HAP-1 (cell line): ENCODE data around the gene LTBP3.

Source experiments
- DNase-seq, 2 experiments: peaks; one replicate each; pipeline ENCODE4 v3.0.0-alpha.2; 2016 to 2020; ENCODE audit warnings: low spot score in 2 of 2
- H3K27me3 ChIP-seq: fragments of 250-450 bp; sonication (Bioruptor Pico); 2 replicates; pipeline ENCODE4 v1.5.1; 2020; ENCODE audit warnings: low read depth, mild to moderate bottlenecking, moderate library complexity
- H3K36me3 ChIP-seq: fragments of 250-450 bp; sonication (Bioruptor Pico); replicated peaks from 2 replicates; pipeline ENCODE4 v1.5.1; 2020; ENCODE audit warnings: mild to moderate bottlenecking
- H3K4me1 ChIP-seq: fragments of 250-450 bp; sonication (Bioruptor Pico); 2 replicates; pipeline ENCODE4 v1.5.1; 2020; ENCODE audit warnings: mild to moderate bottlenecking
- H3K4me3 ChIP-seq: fragments of 250-450 bp; sonication (Bioruptor Pico); 2 replicates; pipeline ENCODE4 v1.5.1; 2020; ENCODE audit warnings: mild to moderate bottlenecking, moderate library complexity
- H3K9me3 ChIP-seq: fragments of 250-450 bp; sonication (Bioruptor Pico); 2 replicates; pipeline ENCODE4 v1.5.1; 2020; ENCODE audit warnings: mild to moderate bottlenecking, moderate library complexity
- in situ Hi-C: fragments of 300-500 bp; cut with MboI; formaldehyde crosslinking; loops from 3 replicates; pipeline ENCODE4 v1.14.3; 2020; ENCODE audit warnings: low sequenced_read_pairs, inconsistent platforms, mixed read lengths

The LTBP3 gene

GRCh38 chr11:65559951-65560537 is 1.9 kb upstream of the LTBP3 start:
- Histone ChIP-seq H3K4me3 (no peak overlapping the region), H3K27me3 (no peaks in the 10 kb centered on the region), H3K4me1 (peaks cover 17% of the 10 kb centered on the region), H3K36me3 (no peaks in the 10 kb centered on the region), H3K9me3 (no peaks in the 10 kb centered on the region)
- in situ Hi-C loops = no loop called here
- no peak for DNase-seq

- H3K4me3 ChIP-seq = no peak overlapping the region
- no peak for DNase-seq
These were observed 1.4 kb upstream of the LTBP3 start for GRCh38 chr11:65559535-65559934.

GRCh38 chr11:65558930-65559509 is 861 bp upstream of the LTBP3 start:
- DNase-seq = no peak
- no peaks in the 10 kb centered on the region for H3K9me3 ChIP-seq
- peak overlapping the region; percentile 38 for H3K4me3 ChIP-seq
- no peaks in the 10 kb centered on the region for H3K27me3 ChIP-seq
- H3K36me3 ChIP-seq = no peaks in the 10 kb centered on the region
- in situ Hi-C loops = no loop called here
- H3K4me1 ChIP-seq = peaks cover 17% of the 10 kb centered on the region

More at GRCh38 chr11:65559535-65559934, 1.4 kb upstream of the LTBP3 start:
- peaks cover 17% of the 10 kb centered on the region for H3K4me1 ChIP-seq
- H3K36me3 ChIP-seq = no peaks in the 10 kb centered on the region
- H3K9me3 ChIP-seq = no peaks in the 10 kb centered on the region
- in situ Hi-C loops = no loop called here
- H3K27me3 ChIP-seq = no peaks in the 10 kb centered on the region

- Histone ChIP-seq H3K27me3 (no peaks in the 10 kb centered on the region), H3K4me3 (peak overlapping the region; percentile 42), H3K9me3 (no peaks in the 10 kb centered on the region), H3K4me1 (peaks cover 17% of the 10 kb centered on the region), H3K36me3 (no peaks in the 10 kb centered on the region; the same call in 1 of the 2 replicates)
- in situ Hi-C loops = no loop called here
- no peak for DNase-seq
These were observed 718 bp downstream of the LTBP3 start for GRCh38 chr11:65557280-65558001.

- in situ Hi-C loops = no loop called here
- Histone ChIP-seq H3K27me3 (no peaks in the 10 kb centered on the region), H3K36me3 (no peaks in the 10 kb centered on the region; the same call in none of the 2 replicates), H3K4me3 (peak overlapping the region; percentile 42), H3K4me1 (peaks cover 17% of the 10 kb centered on the region), H3K9me3 (no peaks in the 10 kb centered on the region)
- no peak for DNase-seq
These were observed 1.5 kb downstream of the LTBP3 start for GRCh38 chr11:65556470-65557279.

DNA sequence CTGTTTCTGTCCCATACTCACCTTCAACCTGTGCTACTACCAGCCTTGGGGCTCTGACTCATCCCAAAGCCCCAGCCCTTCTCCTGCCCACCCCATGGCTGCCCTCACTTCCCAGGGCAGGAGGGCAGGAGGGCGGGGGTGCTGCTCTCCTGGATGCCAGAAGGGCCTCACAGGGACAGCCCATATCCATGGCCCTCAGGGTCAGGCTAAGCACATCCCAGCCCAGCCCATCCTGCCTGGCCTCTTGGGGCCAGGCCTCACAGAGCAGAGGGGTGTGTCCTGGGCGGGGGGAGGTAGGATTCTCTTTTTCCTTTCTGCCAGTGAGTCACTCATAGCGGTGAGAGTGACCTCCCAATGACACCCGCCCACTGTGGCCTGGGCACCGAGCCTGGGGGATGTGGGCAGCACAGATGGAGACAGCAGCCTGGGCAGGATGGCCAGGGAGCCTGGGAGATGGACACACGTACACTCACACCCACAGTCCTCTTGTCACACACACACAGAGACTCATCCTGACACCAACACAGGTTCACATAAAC is 2.4 kb downstream of the LTBP3 start:
- H3K27me3 ChIP-seq = no peaks in the 10 kb centered on the region
- in situ Hi-C loops = no loop called here
- no peak for DNase-seq

DNA sequence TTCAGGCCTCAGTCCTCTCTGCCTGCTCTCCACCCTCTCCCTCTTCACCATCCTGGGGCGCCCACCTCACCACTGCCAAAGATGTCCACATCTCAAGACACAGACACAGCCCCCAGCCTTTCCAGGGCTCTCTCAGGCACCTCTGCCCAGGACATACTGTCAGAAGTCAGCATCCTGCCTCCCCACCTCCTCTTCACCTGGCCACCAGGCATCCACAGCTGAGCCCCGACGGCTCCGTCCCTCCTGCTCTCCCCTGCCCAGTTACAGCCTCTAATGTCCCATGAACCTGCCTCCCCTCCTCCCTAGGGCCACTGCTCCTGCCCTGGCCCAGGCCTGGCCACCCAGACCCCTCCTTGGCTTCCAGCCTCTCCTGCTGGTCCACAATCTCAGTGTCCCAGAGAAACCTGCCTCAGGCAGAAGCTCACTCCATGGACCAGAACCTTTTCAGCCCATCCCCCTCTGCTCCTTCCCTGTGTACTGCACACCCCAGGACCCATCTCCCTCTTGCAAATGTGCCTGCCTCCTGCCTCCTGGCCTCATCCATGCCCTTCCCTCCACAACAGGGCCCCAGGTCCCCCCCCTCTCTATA is 3.2 kb downstream of the LTBP3 start:
- in situ Hi-C loops = no loop called here
- H3K36me3 ChIP-seq = peaks cover 2% of the 10 kb centered on the region
- H3K4me1 ChIP-seq = peaks cover 14% of the 10 kb centered on the region
- no peaks in the 10 kb centered on the region for H3K27me3 ChIP-seq
- DNase-seq = no peak
- H3K4me3 ChIP-seq = no peak overlapping the region
- H3K9me3 ChIP-seq = no peaks in the 10 kb centered on the region

More for the DNA sequence above, 2.4 kb downstream of the LTBP3 start:
- no peak overlapping the region for H3K4me3 ChIP-seq
- H3K36me3 ChIP-seq = no peaks in the 10 kb centered on the region; the same call in none of the 2 replicates
- no peaks in the 10 kb centered on the region for H3K9me3 ChIP-seq
- peaks cover 17% of the 10 kb centered on the region for H3K4me1 ChIP-seq

DNA sequence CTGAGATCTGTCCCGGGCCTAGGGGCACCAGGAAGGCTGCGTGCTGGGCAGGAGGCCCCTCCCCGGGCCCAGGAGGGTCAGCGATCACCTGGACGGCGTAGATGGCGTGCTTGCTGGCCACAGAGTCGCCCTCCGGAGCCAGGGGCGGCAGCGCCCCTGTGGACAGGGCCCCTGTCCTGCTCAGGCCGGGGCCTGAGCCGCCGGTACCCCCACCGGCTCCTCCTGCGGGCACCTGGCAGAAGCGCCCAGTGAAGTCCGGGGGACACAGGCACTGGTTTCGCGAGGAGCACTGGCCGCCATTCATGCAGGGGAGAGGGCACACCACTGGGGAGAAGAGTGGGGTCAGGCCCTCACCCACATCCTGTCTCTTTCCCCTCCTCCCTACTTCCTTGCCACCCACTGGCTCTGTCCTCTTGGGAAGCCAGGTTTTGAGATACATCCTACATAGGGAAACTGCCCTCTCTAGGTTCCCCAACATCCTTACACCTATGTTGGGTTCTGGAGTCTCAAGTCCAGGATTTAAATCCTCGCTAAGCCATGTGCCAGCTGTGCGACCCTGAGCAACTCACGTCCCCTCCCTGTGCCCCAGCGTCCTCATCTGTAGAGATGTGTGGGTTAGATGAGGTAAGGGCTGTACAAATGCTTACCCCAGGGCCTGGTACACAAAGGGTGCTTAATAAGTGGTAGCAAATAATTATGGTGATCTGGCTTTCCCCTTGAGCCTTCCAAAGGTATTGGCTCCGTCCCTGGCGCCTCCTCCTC is 3.9 kb downstream of the LTBP3 start:
- no peak overlapping the region for H3K4me3 ChIP-seq
- H3K4me1 ChIP-seq = peaks cover 14% of the 10 kb centered on the region
- no peaks in the 10 kb centered on the region for H3K9me3 ChIP-seq
- in situ Hi-C loops = no loop called here
- H3K36me3 ChIP-seq = peaks cover 4% of the 10 kb centered on the region
- no peak for DNase-seq
- H3K27me3 ChIP-seq = no peaks in the 10 kb centered on the region

DNA sequence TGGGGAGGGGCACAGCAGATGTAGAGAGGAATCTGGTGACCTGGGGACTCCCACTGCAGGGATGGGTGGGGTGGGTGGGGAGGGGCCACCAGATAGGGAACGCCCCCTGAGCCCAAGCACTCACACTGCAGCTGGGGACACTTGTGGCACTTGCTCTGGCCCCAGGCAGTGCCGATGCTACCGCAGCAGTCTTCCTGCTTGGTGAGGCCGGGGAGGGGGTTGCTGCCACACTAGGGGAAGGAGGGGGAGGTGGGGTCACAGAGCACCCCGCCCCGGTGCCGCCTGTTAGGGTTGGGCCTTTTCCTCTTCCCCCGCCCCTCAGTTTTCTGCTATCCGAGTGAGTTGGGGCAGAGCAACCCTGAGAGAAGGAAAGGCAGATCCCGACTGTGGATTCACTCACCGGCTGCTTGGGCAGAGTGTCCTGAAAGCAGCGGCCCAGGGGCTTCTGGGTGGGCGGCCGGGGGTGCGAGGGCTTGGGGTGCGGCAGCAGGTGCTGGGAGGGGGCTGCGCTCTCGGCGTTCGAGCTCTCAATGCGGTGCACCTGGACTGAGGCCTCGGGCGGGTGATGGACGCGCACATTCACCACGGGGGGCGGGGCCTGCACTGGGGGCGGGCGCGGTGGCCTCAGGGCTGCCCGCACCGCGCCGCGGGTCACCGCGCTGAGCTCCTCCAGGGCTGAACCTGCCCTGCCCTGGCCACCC is 4.7 kb downstream of the LTBP3 start:
- no peaks in the 10 kb centered on the region for H3K9me3 ChIP-seq
- DNase-seq = no peak
- H3K4me1 ChIP-seq = peaks cover 9% of the 10 kb centered on the region; the same call in 1 of the 2 replicates
- peaks cover 8% of the 10 kb centered on the region for H3K36me3 ChIP-seq
- in situ Hi-C loops = no loop called here
- no peak overlapping the region for H3K4me3 ChIP-seq
- H3K27me3 ChIP-seq = no peaks in the 10 kb centered on the region

- no peak for DNase-seq
- Histone ChIP-seq H3K4me3 (no peak overlapping the region), H3K27me3 (no peaks in the 10 kb centered on the region), H3K9me3 (no peaks in the 10 kb centered on the region), H3K4me1 (peaks cover 9% of the 10 kb centered on the region; the same call in 1 of the 2 replicates), H3K36me3 (peaks cover 9% of the 10 kb centered on the region)
- in situ Hi-C loops = no loop called here
These were observed 5.7 kb downstream of the LTBP3 start for GRCh38 chr11:65552388-65552951.

GRCh38 chr11:65551572-65552387 is 6.4 kb downstream of the LTBP3 start:
- peaks cover 9% of the 10 kb centered on the region for H3K36me3 ChIP-seq
- in situ Hi-C loops = no loop called here
- no peaks in the 10 kb centered on the region for H3K27me3 ChIP-seq
- 0 out of 2 replicates have a peak, but pooled peaks cover 4% of the 10 kb centered on the region for H3K4me1 ChIP-seq
- H3K4me3 ChIP-seq = no peak overlapping the region
- no peaks in the 10 kb centered on the region for H3K9me3 ChIP-seq
- peak in 1 of 2 experiments; percentile 80 for DNase-seq
